Astrocyte of the cerebellum (primary cell): ENCODE data around the gene HHATL.

Source experiments
- DNase-seq: peaks from one replicate; pipeline ENCODE4 v3.0.0-alpha.2; 2011; ENCODE audit warnings: low read depth
- H3K4me3 ChIP-seq: 2 replicates; pipeline ENCODE4 v1.5.1; 2011; ENCODE audit warnings: mild to moderate bottlenecking, low read depth, low read length, moderate library complexity
- in situ Hi-C: cut with HindIII; loops from 2 replicates; pipeline ENCODE4 v1.10.0; 2017; ENCODE audit warnings: low sequenced_read_pairs
- TF ChIP-seq, protein P1 (sequence below): IDR thresholded peaks from 2 replicates; pipeline ENCODE4 v1.5.1; 2012; ENCODE audit warnings: low read length, low read depth, moderate library complexity, mild to moderate bottlenecking; ENCODE audit errors: missing control alignments

HHATL gene

GRCh38 chr3:42741796-42742195, 39.2 kb upstream of the HHATL start:
- TF ChIP-seq, protein P1, sequence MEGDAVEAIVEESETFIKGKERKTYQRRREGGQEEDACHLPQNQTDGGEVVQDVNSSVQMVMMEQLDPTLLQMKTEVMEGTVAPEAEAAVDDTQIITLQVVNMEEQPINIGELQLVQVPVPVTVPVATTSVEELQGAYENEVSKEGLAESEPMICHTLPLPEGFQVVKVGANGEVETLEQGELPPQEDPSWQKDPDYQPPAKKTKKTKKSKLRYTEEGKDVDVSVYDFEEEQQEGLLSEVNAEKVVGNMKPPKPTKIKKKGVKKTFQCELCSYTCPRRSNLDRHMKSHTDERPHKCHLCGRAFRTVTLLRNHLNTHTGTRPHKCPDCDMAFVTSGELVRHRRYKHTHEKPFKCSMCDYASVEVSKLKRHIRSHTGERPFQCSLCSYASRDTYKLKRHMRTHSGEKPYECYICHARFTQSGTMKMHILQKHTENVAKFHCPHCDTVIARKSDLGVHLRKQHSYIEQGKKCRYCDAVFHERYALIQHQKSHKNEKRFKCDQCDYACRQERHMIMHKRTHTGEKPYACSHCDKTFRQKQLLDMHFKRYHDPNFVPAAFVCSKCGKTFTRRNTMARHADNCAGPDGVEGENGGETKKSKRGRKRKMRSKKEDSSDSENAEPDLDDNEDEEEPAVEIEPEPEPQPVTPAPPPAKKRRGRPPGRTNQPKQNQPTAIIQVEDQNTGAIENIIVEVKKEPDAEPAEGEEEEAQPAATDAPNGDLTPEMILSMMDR: no peak
- DNase-seq: peak; percentile 42
- H3K4me3 ChIP-seq: no peak overlapping the region
- in situ Hi-C loops: no loop called here

DNA sequence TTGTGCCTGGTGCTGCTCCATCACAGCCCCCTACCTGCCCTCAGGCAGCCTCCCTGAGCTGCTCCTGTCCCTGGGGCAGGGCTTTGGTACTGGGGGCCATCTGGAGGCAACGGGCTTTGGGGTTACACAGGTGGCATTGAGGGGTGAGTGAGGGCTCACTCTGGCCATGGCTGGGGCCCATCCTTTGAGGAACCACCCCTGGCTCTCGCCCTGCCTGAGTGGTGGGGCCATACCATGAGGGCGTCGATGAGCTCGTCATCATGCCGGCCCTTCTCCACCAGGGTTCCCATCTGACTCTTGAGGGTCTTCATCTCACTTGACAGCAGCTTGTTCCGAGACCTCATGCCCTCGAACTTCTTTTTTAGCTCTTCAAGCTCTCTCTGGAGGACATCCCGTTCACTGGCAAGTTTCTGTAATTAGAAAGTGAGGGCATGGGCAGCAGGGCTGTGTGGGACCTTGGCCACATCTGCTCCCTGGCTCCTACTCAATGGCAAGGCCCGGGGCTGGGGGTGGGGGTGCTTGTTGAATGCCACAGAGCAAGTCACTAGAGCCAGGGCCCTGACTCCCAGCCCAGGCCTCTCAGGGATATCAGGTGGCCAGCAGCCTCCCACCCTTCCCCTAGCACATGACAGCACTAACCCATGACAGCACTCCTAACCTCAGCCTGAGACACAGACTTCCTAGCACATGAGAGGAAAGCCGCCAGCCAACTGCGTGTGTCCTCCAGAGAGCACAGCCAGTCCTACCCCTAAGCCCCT, 37.0 kb upstream of the HHATL start:
- TF ChIP-seq, protein P1: no peak
- DNase-seq: no peak
- in situ Hi-C loops: no loop called here
- H3K4me3 ChIP-seq: no peak overlapping the region

- no peak for DNase-seq
- H3K4me3 ChIP-seq: no peak overlapping the region
- TF ChIP-seq, protein P1: no peak
These were observed 33.9 kb upstream of the HHATL start for GRCh38 chr3:42736531-42736930.

DNA sequence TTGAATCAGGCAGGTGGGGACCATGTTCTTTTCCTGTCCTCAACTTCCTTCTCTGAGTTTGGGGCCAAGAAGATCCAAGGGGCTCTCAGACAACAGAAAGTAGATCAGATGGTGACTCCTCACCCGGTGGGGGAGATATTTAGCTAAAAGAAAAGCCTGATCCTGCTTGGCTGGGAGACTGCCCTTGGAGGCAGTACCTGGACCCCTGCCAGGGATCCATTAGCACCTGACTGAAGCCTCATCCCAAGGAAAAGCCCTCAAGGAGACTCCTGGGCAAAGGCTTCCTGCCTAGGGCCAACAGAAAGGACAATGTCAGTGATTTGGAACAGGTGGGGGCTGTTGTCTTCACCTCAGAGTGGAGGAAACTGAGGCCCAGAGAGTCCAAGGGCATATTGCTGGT, 33.5 kb upstream of the HHATL start:
- TF ChIP-seq, protein P1: no peak
- DNase-seq: no peak
- in situ Hi-C loops: no loop called here
- no peak overlapping the region for H3K4me3 ChIP-seq

More at GRCh38 chr3:42736531-42736930, 33.9 kb upstream of the HHATL start:
- in situ Hi-C loops: no loop called here

GRCh38 chr3:42735615-42736014, 33.0 kb upstream of the HHATL start:
- no peak overlapping the region for H3K4me3 ChIP-seq
- TF ChIP-seq, protein P1: no peak
- in situ Hi-C loops: no loop called here
- no peak for DNase-seq

GRCh38 chr3:42735019-42735418, 32.4 kb upstream of the HHATL start:
- TF ChIP-seq, protein P1: no peak
- DNase-seq: no peak
- no peak overlapping the region for H3K4me3 ChIP-seq
- in situ Hi-C loops: no loop called here
